ENCODE measurements around the gene COL11A2. TPM values are rescaled to one million over a fixed set of nuclear protein-coding genes. Genes with fewer than 3 reads are reported as not detected.
"Not testable (repeated sequence)": the region's sequence is repeated elsewhere in the genome, so short reads cannot be mapped to it uniquely, and the experiment has no call there.

Gene COL11A2
- total RNA-seq, 1 experiment from 2014 or later: 0.31 TPM

GRCh38 chr6:33160096-33160495 lies 32.2 kb downstream of the COL11A2 start:
- no peak for DNase-seq (ENCODE audit: low spot score)

GRCh38 chr6:33156964-33157363 lies 35.3 kb downstream of the COL11A2 start:
- no peak for DNase-seq (ENCODE audit: low spot score)

- DNase-seq (ENCODE audit: low spot score): no peak
These were observed 35.7 kb downstream of the COL11A2 start for GRCh38 chr6:33156561-33156960.

- DNase-seq (ENCODE audit: low spot score): no peak
These were observed 37.9 kb downstream of the COL11A2 start for GRCh38 chr6:33154349-33154748.

- no peak for DNase-seq (ENCODE audit: low spot score)
These were observed 41.2 kb downstream of the COL11A2 start for GRCh38 chr6:33151050-33151449.

GRCh38 chr6:33150560-33150959 lies 41.7 kb downstream of the COL11A2 start:
- DNase-seq (ENCODE audit: low spot score): not testable (repeated sequence)

- DNase-seq (ENCODE audit: low spot score): peak; percentile 31
These were observed 44.2 kb downstream of the COL11A2 start for GRCh38 chr6:33147807-33148666.

GRCh38 chr6:33144373-33144772 lies 47.9 kb downstream of the COL11A2 start:
- no peak for DNase-seq (ENCODE audit: low spot score)

- no peak for DNase-seq (ENCODE audit: low spot score)
These were observed 49.0 kb downstream of the COL11A2 start for GRCh38 chr6:33143113-33143770.

- no peak for DNase-seq (ENCODE audit: low spot score)
These were observed 49.7 kb downstream of the COL11A2 start for GRCh38 chr6:33142501-33143070.

GRCh38 chr6:33140556-33140955 lies 51.7 kb downstream of the COL11A2 start:
- DNase-seq (ENCODE audit: low spot score): no peak

- DNase-seq (ENCODE audit: low spot score): no peak
These were observed 52.6 kb downstream of the COL11A2 start for GRCh38 chr6:33139596-33140206.

- DNase-seq (ENCODE audit: low spot score): no peak
These were observed 55.9 kb downstream of the COL11A2 start for GRCh38 chr6:33136310-33136900.

GRCh38 chr6:33132081-33132524 lies 60.2 kb downstream of the COL11A2 start:
- no peak for DNase-seq (ENCODE audit: low spot score)

- DNase-seq (ENCODE audit: low spot score): no peak
These were observed 63.9 kb downstream of the COL11A2 start for GRCh38 chr6:33128318-33128717.

GRCh38 chr6:33126101-33126714 lies 66.1 kb downstream of the COL11A2 start:
- peak; percentile 57 for DNase-seq (ENCODE audit: low spot score)

- no peak for DNase-seq (ENCODE audit: low spot score)
These were observed 67.3 kb downstream of the COL11A2 start for GRCh38 chr6:33124947-33125346.

- DNase-seq (ENCODE audit: low spot score): no peak
These were observed 67.8 kb downstream of the COL11A2 start for GRCh38 chr6:33124525-33124901.

GRCh38 chr6:33123732-33124524 lies 68.3 kb downstream of the COL11A2 start:
- DNase-seq (ENCODE audit: low spot score): peak; percentile 74

GRCh38 chr6:33123181-33123580 lies 69.1 kb downstream of the COL11A2 start:
- DNase-seq (ENCODE audit: low spot score): no peak

Data from HT-29 (cell line).